Gastrocnemius medialis (tissue), 4 donors: ENCODE data around the gene BBOX1.

Source experiments
- CTCF ChIP-seq, 5 experiments: fragments of 450-650 bp in 3 of 5; fragments of 200-600 bp in 2 of 5; sonication (generic) in 2 of 5; IDR thresholded peaks in 4 of 5; conservative IDR thresholded peaks in 1 of 5; 1 replicate in 4 of 5; 2 replicates in 1 of 5; pipeline ENCODE4 v1.5.1; 2016 to 2019; ENCODE audit warnings: antibody characterized with exemption in 5 of 5, mild to moderate bottlenecking in 3 of 5, moderate library complexity in 3 of 5
- POLR2A ChIP-seq, 2 donors: fragments of 450-650 bp; IDR thresholded peaks; one replicate each; pipeline ENCODE4 v1.6.1; 2017; ENCODE audit warnings: antibody characterized with exemption in 2 of 2, mild to moderate bottlenecking in 2 of 2, moderate library complexity in 2 of 2

- TF ChIP-seq CTCF (IDR thresholded peaks at IDR 0.05 in 4 of 5, conservative IDR thresholded peaks at IDR 0.05 in 1 of 5), result no peak
- no peak for TF ChIP-seq POLR2A (IDR thresholded peaks at IDR 0.05)
These were observed 77.8 kb downstream of the BBOX1 start for GRCh38 chr11:27118371-27118770.
